GM20431 (cell line): Measurements from ENCODE around the gene REPIN1.

ENCODE experiments used
- in situ Hi-C: fragments of 300-500 bp; cut with MseI, MboI; formaldehyde crosslinking; loops from one replicate; pipeline ENCODE4 v1.15.0; 2020; ENCODE audit warnings: low sequenced_read_pairs; ENCODE audit not compliant: unreplicated experiment

REPIN1 gene

DNA sequence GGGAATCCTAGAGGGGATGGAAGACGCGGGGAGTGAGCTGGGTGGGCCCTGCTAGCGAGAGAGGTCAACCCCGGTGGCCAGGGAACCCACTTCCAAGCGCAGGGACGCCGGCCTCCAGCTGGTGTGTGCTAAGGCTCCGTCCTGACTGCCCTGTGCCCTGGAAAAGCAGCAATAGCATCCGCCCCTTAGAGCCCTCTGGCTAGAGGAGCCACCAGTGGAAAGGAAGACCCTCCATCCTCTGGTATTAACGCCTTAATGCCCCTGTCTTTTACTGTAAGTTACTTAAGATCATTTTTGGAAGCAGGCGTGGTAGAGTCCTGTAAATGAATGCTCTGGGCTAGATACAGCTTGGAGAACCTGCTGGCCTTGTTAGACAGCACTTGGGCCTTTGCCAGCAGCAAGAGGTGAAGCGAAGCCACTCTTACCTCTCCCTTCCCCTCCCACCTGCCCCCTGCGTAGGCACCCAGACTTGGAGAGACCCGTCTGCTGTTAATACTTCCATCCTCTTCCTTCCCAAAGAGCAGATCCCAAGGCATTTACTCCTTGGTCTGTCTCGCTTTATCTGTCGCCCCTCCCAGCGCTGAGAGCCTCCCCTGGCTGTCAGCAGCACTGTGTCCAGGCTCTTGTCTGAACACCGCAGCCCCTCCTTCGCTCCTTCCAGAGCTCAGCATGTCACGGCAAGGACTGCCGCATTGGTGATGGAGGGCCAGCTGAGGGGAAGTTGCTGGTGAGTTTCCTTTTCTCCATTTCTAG, 4.6 kb downstream of the REPIN1 start:
- in situ Hi-C loops: no loop called here

DNA sequence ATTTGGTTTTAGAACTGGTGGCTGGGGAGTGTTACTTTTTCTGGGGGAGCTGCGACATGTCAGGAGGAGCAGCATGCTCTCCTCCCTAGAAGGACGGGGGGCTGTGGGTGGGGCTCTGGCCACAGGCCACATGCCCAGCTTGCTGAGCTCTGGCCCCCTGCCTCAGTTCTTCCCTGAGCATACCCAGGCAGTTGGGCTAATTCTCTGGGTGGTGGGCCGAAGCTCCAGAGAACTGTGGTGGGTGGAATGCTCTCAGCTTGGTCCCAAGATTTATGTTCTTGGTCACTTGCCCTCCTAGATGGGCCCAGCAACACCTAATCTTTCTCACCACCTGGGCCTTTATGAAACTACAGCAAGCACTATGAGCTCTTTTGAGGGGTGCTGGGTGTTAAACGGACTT, 5.4 kb downstream of the REPIN1 start:
- in situ Hi-C loops: no loop called here

- in situ Hi-C loops: no loop called here
Observed at GRCh38 chr7:150374472-150374871, 5.8 kb downstream of the REPIN1 start.

DNA sequence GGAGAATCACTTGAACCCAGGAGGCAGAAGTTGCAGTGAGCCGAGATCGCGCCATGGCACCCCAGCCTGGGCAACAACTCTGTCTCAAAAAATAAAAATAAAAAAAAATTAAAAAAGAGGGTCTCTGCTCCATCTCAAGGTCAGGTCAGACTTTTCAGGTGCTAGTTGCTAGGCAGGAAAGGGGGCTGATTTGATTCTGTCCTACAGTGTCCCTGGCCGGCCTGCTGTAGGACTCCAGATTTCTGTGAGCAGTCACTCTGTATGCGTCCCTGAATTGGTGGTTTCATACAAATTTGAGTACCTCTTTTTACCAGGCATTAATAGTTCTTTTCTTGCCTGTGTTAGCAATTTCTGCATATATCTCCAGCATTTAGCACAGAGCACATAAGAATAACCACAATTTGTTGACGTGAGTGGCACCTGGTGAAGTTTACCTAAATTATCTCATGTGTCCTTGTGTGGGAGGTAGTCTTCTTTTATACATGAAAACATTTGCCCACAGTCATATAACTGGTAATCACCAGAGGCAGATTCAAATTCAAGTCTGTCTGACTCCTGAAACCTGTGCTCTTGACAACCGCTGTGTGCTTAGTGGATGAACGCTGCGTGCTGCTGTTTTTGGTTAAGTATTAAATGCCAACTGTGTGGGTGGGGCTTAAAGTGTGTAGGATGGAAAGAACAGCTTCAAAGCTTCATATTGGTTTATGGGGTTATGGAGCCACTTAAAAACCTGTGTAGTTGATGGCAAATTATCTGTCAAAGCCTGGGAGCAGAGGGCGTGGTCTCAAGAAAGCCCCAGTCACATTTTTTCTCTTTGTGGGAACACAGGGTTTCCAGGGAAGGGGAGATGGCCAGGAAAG, 7.3 kb downstream of the REPIN1 start:
- in situ Hi-C loops: no loop called here

GRCh38 chr7:150376560-150376959, 7.9 kb downstream of the REPIN1 start:
- in situ Hi-C loops: no loop called here

- in situ Hi-C loops: no loop called here
Observed at GRCh38 chr7:150377196-150377595, 8.6 kb downstream of the REPIN1 start.

DNA sequence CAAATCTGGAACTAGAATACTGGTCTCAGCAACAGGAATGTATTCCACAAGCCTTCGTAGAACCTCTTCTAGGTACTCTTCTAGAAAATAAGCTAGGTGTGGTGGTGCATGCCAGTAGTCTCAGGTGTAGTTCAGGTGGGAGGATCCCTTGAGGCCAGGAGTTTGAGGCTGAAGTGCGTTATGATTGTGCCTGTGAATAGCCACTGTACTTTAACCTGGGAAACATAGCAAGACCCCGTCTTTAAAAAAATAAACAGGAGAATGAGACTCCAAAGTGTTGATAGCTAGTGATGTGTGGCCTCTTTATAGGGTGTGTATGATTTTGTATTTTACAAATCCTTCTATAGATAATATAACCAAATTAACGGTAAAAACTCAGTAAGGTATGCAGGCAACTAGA, 9.0 kb downstream of the REPIN1 start:
- in situ Hi-C loops: no loop called here

DNA sequence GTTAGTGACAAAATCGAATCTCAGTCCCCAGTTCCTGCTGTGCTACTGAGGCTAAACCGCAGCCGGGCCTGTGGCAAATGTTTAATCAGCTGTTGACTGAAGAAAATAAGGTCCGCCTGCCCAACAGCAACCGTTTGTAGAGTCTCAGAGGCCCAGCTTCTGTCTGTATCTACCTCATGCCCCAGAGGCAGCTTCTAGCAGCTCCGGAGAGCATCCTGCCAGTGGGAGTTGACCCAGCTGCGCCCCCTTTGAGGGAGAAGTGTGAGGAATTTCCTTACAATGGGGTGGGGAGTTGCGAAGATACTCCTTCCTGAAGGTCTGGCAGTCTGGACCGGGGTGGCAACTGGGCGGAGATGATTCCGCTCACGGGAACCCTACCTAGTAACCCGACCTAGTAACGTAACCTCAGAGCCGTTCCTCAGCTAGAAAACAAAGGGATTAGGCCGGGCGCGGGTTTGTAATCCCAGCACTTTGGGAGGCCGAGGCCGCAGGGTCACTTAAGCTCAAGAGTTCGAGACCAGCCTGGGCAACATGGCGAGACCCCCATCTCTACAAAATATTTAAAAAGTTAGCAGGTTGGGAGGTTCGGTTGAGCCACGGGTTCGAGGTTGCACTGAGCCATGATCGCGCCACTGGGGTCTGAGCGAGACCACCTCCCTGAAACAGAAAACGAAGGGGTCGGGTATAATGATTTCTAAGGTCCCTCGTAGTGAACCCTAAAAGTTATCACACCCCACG, 9.7 kb downstream of the REPIN1 start:
- in situ Hi-C loops: no loop called here

GRCh38 chr7:150378853-150379440, 10.3 kb downstream of the REPIN1 start, which contains the start of gene ZNF775:
TSS of gene ZNF775 (plus strand) at chr7:150379330. CDS start at chr7:150388471, 9,141 bp downstream.
- in situ Hi-C loops: no loop called here

- in situ Hi-C loops: no loop called here
Observed at GRCh38 chr7:150379441-150380379, 11.1 kb downstream of the REPIN1 start.

GRCh38 chr7:150380463-150380862, 11.8 kb downstream of the REPIN1 start:
- in situ Hi-C loops: no loop called here

DNA sequence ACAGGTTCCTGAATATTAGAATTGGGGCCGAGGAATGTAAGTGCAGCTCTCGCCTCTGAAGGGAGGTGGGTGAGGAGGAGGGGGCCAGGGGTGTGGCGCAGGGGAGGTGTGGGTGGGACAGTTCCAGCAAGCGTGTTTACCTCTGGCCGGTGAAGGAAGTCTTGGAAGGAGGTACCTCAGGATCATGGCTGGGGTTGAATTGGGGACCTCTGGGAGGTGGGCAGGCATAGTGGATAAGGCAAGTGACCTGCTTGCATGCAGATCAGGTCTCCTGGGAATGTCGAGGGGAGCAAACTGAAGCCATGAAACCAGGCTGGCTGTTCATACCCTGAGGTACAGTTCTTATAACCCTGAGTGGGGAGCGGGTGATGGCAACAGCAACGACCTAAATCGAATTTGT, 12.5 kb downstream of the REPIN1 start:
- in situ Hi-C loops: no loop called here

GRCh38 chr7:150381785-150382122, 13.1 kb downstream of the REPIN1 start:
- in situ Hi-C loops: no loop called here

GRCh38 chr7:150382123-150382843, 13.7 kb downstream of the REPIN1 start:
- in situ Hi-C loops: no loop called here

DNA sequence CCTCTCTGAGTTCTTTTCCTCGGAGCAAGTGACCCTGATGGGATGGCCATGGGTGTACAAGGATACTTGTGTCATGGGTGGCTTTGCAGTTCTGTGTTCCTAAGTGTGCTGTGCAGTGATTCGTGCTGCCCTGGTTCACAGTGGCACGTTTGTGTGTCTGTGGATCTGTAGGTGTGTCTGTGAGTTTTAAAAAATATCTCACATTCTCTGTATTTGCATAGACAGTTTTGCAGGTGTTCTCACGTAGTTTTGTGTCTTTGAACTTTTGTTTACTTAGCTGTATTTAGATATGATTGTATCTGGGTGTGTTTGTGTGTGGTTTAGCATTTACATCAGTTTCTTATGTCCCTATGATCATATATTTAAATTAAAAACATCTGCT, 14.2 kb downstream of the REPIN1 start:
- in situ Hi-C loops: no loop called here

DNA sequence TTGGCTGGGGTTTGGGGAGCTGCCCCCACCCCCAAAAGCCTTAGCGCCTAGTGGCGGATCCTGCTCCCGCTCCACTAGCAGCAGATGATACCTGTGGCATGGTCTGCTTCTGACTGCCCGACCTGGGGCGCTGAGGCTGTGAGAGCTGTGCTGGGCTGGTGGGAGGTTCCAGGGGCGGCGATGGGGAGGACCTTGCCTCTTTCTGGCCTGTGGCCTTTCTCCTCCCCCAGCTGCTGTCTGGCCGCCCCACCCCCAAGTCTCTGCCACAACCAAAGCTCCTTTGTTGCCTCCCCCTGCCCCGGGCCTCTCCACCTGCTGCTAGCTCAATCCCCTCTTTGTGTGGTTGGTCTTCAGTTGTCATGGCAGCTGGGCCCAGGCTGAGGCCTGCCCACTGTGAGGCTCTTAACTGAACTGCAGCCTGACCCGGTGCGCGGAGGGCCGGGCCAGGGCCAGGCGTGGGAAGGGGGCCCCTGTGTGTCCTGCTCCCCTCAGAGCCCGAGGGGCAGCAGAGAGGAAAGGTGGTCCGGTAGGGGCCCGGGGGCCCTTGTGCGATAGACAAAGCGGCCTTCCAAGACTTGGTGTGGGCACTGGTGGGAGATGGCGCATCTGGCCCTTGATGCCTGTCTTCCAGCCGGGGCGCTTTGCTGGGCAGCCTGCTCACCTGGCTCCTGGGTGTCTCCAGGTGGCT, 15.2 kb downstream of the REPIN1 start:
- in situ Hi-C loops: no loop called here

GRCh38 chr7:150384406-150385301, 16.0 kb downstream of the REPIN1 start:
- in situ Hi-C loops: no loop called here
